ENCODE measurements around the gene SKI.
"Not testable (repeated sequence)": the region's sequence is repeated elsewhere in the genome, so short reads cannot be mapped to it uniquely, and the experiment has no call there.

Gene SKI

GRCh38 chr1:2320006-2320405 lies 91.9 kb downstream of the SKI start:
- DNase-seq (ENCODE audit: low read depth), result no peak

GRCh38 chr1:2320760-2321667 lies 92.9 kb downstream of the SKI start:
- no peak for DNase-seq (ENCODE audit: low read depth)

GRCh38 chr1:2322065-2322571 lies 94.0 kb downstream of the SKI start:
- no peak for DNase-seq (ENCODE audit: low read depth)

- no peak for DNase-seq (ENCODE audit: low read depth)
These were observed 94.6 kb downstream of the SKI start for GRCh38 chr1:2322581-2323211.

- no peak for DNase-seq (ENCODE audit: low read depth)
These were observed 95.4 kb downstream of the SKI start for GRCh38 chr1:2323451-2323974.

GRCh38 chr1:2324553-2325366 lies 96.6 kb downstream of the SKI start:
- DNase-seq (ENCODE audit: low read depth), result no peak

- DNase-seq (ENCODE audit: low read depth), result no peak
These were observed 98.4 kb downstream of the SKI start for GRCh38 chr1:2326524-2326923.

- not testable (repeated sequence) for DNase-seq (ENCODE audit: low read depth)
These were observed 99.0 kb downstream of the SKI start for GRCh38 chr1:2327162-2327561.

- DNase-seq (ENCODE audit: low read depth), result no peak
These were observed 99.7 kb downstream of the SKI start for GRCh38 chr1:2327841-2328240.

- no peak for DNase-seq (ENCODE audit: low read depth)
These were observed 100.7 kb downstream of the SKI start for GRCh38 chr1:2328676-2329455.

GRCh38 chr1:2330035-2330434 lies 101.9 kb downstream of the SKI start:
- no peak for DNase-seq (ENCODE audit: low read depth)

- no peak for DNase-seq (ENCODE audit: low read depth)
These were observed 102.5 kb downstream of the SKI start for GRCh38 chr1:2330519-2331199.

GRCh38 chr1:2331200-2331544 lies 103.1 kb downstream of the SKI start:
- DNase-seq (ENCODE audit: low read depth), result no peak

GRCh38 chr1:2331580-2331979 lies 103.5 kb downstream of the SKI start:
- DNase-seq (ENCODE audit: low read depth), result not testable (repeated sequence)

- DNase-seq (ENCODE audit: low read depth), result no peak
These were observed 106.2 kb downstream of the SKI start for GRCh38 chr1:2334366-2334765.

GRCh38 chr1:2334883-2335534 lies 106.9 kb downstream of the SKI start:
- DNase-seq (ENCODE audit: low read depth), result no peak

- DNase-seq (ENCODE audit: low read depth), result no peak
These were observed 107.8 kb downstream of the SKI start for GRCh38 chr1:2335721-2336455.

- no peak for DNase-seq (ENCODE audit: low read depth)
These were observed 108.4 kb downstream of the SKI start for GRCh38 chr1:2336499-2336898.

GRCh38 chr1:2337081-2337480 lies 109.0 kb downstream of the SKI start:
- DNase-seq (ENCODE audit: low read depth), result no peak

GRCh38 chr1:2337501-2337900 lies 109.4 kb downstream of the SKI start:
- no peak for DNase-seq (ENCODE audit: low read depth)

Data from activated T-helper 1 cell treated with Interleukin-2 at 50 U/mL for 16 hours (primary cell).